HL-60 (cell line): ENCODE results near the gene FARP2.

Experiments used
- DNase-seq, 2 experiments: peaks; one replicate each; pipeline ENCODE4 v3.0.0-alpha.2; 2010 to 2020; ENCODE audit warnings: low read depth in 1 of 2, low spot score in 1 of 2
- H3K27ac ChIP-seq: fragments of 250-450 bp; sonication (Bioruptor Pico); replicated peaks from 2 replicates; pipeline ENCODE4 v1.5.1; 2020; ENCODE audit warnings: mild to moderate bottlenecking, moderate library complexity
- H3K27me3 ChIP-seq: fragments of 250-450 bp; sonication (Bioruptor Pico); 2 replicates; pipeline ENCODE4 v1.5.1; 2021; ENCODE audit warnings: mild to moderate bottlenecking, moderate library complexity; ENCODE audit not compliant: insufficient read depth, poor library complexity, severe bottlenecking
- H3K4me3 ChIP-seq: replicated peaks from 2 replicates; pipeline ENCODE4 v1.5.1; 2011; ENCODE audit warnings: mild to moderate bottlenecking, control low read depth, low read length; ENCODE audit not compliant: insufficient read depth
- CTCF ChIP-seq: IDR thresholded peaks from one replicate; pipeline ENCODE4 v1.5.1; 2011; ENCODE audit warnings: low read length, control low read depth, inconsistent platforms; ENCODE audit not compliant: insufficient read depth
- GABPA ChIP-seq: IDR thresholded peaks from 2 replicates; pipeline ENCODE4 v1.6.1; 2012; ENCODE audit warnings: low read depth
- POLR2AphosphoS5 ChIP-seq: IDR thresholded peaks from 2 replicates; pipeline ENCODE4 v1.6.1; 2012; ENCODE audit warnings: low read depth
- REST ChIP-seq: IDR thresholded peaks from 2 replicates; pipeline ENCODE4 v1.6.1; 2012; ENCODE audit warnings: low read depth; ENCODE audit not compliant: insufficient replicate concordance
- SPI1 ChIP-seq: IDR thresholded peaks from 2 replicates; pipeline ENCODE4 v1.6.1; 2012; ENCODE audit warnings: low read depth, mild to moderate bottlenecking, borderline replicate concordance

FARP2 gene

DNA sequence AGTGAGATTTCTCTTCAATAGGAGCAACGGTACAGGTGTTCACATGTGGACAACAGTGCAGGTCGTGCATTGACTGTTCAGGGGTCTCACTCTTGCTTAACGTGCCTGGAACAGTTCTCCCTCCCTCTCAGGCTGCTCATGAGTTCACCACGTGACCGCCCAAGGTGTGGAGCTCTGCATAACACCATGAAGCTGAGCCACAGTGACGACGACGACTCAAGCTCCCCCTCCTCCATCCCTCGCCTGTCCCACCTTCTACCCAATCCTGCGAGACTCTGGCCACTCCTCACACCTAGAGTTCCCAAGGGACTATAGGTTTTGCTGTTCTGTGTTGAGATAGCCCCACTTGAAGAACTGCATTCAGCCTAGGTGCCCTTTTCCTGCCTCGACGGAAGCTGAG is 109.5 kb downstream of the FARP2 start:
- H3K27ac ChIP-seq, result no peak overlapping the region
- H3K27me3 ChIP-seq, result peaks cover 24% of the 10 kb centered on the region
- no peak for TF ChIP-seq REST
- no peak for TF ChIP-seq POLR2AphosphoS5
- no peak for TF ChIP-seq SPI1
- TF ChIP-seq CTCF, result no peak
- no peak for TF ChIP-seq GABPA
- H3K4me3 ChIP-seq, result no peak overlapping the region
- DNase-seq, result no peak

GRCh38 chr2:241466230-241466629 is 110.1 kb downstream of the FARP2 start:
- no peak for DNase-seq
- Histone ChIP-seq H3K27me3 (peaks cover 21% of the 10 kb centered on the region), H3K4me3 (no peak overlapping the region), H3K27ac (no peak overlapping the region)
- no peak for TF ChIP-seq SPI1
- no peak for TF ChIP-seq REST
- TF ChIP-seq GABPA, result no peak
- TF ChIP-seq POLR2AphosphoS5, result no peak
- TF ChIP-seq CTCF, result no peak

DNA sequence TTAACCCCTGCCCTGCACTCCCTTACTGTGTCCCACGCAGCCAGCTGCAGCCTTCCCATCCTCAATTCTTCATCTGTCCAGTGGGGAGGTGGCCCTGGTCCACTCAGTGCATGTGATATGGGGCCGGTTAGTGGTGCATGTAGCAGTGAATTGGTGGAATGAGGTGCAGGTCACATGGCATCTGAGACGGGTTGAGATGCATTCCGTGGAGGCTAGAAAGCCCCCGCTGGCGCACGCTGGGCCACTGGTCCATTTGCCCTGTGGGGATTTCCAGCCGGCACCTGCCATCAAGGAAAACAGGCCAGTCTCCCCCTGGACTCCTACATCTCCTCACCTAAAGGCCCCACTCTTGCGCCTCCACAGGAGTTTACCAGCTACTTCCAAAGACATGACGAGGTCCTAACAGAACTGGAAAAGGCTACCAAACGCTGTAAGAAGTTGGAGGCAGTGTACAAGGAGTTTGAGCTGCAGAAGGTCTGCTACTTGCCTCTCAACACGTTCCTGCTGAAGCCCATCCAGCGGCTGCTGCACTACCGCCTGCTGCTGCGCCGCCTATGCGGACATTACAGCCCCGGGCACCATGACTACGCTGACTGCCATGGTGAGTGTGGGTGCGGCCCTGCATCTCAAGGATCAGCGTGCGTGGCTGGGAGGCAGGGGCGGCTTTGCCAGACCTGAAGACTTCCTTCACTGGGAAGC is 111.8 kb downstream of the FARP2 start:
- no peak for DNase-seq
- H3K27me3 ChIP-seq, result peaks cover 18% of the 10 kb centered on the region
- TF ChIP-seq SPI1 (no peak), POLR2AphosphoS5 (no peak), CTCF (no peak)
- H3K27ac ChIP-seq, result no peak overlapping the region
- no peak overlapping the region for H3K4me3 ChIP-seq

DNA sequence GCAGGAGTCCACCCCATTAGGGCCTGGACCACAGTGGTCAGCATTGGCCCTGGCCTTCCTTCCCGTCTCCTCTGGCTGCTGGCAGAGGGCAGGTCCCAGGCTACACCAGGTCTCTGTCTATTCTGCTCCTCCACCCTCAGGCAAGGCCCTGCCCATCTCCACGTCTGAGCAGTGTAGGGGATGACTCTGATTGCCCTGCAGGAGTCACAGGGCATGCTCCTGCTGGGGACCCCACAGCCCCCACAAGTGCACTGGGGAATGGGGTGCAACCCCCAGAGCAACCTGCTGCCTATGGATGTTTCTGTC is 112.3 kb downstream of the FARP2 start:
- Histone ChIP-seq H3K4me3 (no peak overlapping the region), H3K27me3 (peaks cover 23% of the 10 kb centered on the region), H3K27ac (no peak overlapping the region)
- TF ChIP-seq GABPA, result no peak
- TF ChIP-seq REST, result no peak
- no peak for TF ChIP-seq CTCF
- no peak for TF ChIP-seq POLR2AphosphoS5
- TF ChIP-seq SPI1, result no peak
- DNase-seq, result no peak
